Effector memory CD8-positive, alpha-beta T cell (primary cell): ENCODE results near the gene MCTP1.

Experiments used
- ATAC-seq: fragments of 150-1000 bp; cut with Tn5 transposase; replicated peaks from 2 replicates; pipeline ENCODE4 v1.10.0; 2021; ENCODE audit warnings: mild to moderate bottlenecking, moderate library complexity
- DNase-seq, 3 experiments: peaks; one replicate each; pipeline ENCODE4 v3.0.0; 2021
- H3K27ac Mint-ChIP-seq, 2 donors: one replicate each; pipeline ENCODE4 v1.8.0; 2022; ENCODE audit warnings: mild to moderate bottlenecking in 2 of 2, mixed read lengths in 2 of 2, moderate library complexity in 2 of 2
- H3K27me3 Mint-ChIP-seq, 2 donors: one replicate each; pipeline ENCODE4 v1.8.0; 2022; ENCODE audit warnings: mixed read lengths in 2 of 2
- H3K36me3 Mint-ChIP-seq: one replicate; pipeline ENCODE4 v1.8.0; 2022; ENCODE audit warnings: mild to moderate bottlenecking, moderate library complexity, mixed read lengths; ENCODE audit not compliant: insufficient read depth
- H3K4me1 Mint-ChIP-seq, 2 donors: one replicate each; pipeline ENCODE4 v1.8.0; 2022; ENCODE audit warnings: low read depth in 2 of 2, mixed read lengths in 2 of 2
- H3K4me3 Mint-ChIP-seq, 2 donors: one replicate each; pipeline ENCODE4 v1.8.0; 2022; ENCODE audit warnings: mild to moderate bottlenecking in 2 of 2, mixed read lengths in 2 of 2, moderate library complexity in 2 of 2
- H3K9me3 Mint-ChIP-seq, 2 donors: one replicate each; pipeline ENCODE4 v1.8.0; 2022; ENCODE audit warnings: mixed read lengths in 2 of 2

MCTP1 gene

DNA sequence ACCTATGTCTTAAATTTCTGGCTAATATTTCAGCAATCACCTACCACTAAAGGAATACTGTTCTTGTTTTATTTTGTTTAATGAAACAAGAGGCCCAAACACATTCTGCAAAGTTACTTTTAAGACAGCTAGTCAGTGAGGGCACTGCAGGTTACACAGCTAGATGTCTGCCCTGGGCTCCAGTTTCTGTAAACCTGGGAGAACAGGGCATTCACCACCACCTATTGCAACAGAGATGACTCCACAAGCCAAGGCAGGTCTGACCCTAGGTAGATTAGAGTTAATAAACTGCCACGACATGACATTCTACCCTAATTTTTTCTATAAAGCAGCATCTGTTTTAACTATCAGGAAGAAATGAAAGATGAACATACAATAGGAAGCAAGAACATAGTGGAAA lies 575.6 kb downstream of the MCTP1 start:
- H3K27ac Mint-ChIP-seq, result no peak overlapping the region
- no peaks in the 10 kb centered on the region for H3K27me3 Mint-ChIP-seq
- ATAC-seq (no peak), DNase-seq (no peak)
- no peaks in the 10 kb centered on the region for H3K4me1 Mint-ChIP-seq
- peaks cover 3% of the 10 kb centered on the region for H3K36me3 Mint-ChIP-seq
- H3K9me3 Mint-ChIP-seq, result no peaks in the 10 kb centered on the region
- H3K4me3 Mint-ChIP-seq, result no peak overlapping the region

DNA sequence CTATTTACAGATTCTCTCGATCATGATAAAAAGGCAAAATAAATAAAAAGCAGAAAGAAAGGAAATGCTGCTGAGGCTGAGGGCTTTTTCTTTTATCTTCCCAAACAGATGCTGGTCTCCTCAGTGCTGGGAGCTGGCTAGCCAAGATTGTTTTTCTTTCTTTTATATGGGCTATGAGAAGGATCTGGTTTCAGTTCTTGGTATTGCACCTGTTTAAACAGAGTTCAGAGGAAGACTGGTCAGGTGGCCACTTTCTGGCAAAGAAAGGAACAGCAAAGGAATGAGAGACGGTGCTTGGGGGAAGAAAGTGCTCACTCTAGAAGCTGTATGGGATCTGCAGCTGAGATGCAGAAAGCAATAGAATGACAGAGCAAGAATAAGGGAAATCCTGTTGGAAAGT lies 577.5 kb downstream of the MCTP1 start:
- no peak for ATAC-seq
- Mint-ChIP-seq H3K4me3 (no peak overlapping the region), H3K27me3 (no peaks in the 10 kb centered on the region), H3K4me1 (no peaks in the 10 kb centered on the region), H3K9me3 (no peaks in the 10 kb centered on the region), H3K27ac (no peak overlapping the region), H3K36me3 (peaks cover 3% of the 10 kb centered on the region)
- no peak for DNase-seq

DNA sequence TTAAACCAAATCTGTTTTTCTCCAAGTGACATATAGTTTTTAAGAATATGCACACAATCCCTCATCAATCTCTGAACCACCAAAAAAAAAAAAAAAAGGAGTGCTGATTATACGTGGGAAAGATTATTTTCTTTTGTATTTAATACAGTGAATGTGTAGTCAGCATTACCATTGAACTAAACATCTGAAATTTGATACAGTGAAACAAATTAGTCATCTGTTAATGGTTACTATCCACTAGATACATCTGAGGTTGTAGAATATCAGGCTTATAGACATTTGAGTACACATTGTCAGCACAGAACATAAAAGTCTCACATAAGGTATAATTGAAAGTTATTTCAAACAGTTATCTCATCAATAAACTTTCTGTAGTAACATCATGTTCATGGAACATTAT lies 579.5 kb downstream of the MCTP1 start:
- Mint-ChIP-seq H3K9me3 (no peaks in the 10 kb centered on the region), H3K27me3 (no peaks in the 10 kb centered on the region), H3K4me3 (no peak overlapping the region), H3K36me3 (peaks cover 3% of the 10 kb centered on the region), H3K4me1 (peaks cover 3% of the 10 kb centered on the region in 2 donors), H3K27ac (no peak overlapping the region)
- DNase-seq (no peak), ATAC-seq (no peak)

DNA sequence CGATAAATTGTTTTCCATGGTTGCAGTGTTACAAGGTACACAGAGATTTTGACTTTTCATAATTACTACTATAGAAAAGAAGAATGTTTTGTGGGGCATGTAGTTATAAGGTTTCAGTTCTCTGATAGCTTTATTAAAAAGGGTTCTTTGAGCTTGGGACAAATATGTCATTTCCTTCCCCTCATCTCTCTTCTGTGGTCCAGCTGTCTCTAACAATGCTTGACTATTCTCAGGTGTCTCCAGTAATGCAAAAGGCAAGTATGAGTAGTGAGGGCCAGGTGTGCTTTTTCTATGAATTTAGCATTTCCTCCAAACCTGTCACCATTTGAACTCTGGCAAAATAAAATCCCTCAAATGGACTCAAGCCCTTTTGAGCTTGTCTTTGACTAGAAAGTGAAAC lies 582.2 kb downstream of the MCTP1 start:
- ATAC-seq (no peak), DNase-seq (no peak)
- no peaks in the 10 kb centered on the region for H3K27me3 Mint-ChIP-seq
- H3K36me3 Mint-ChIP-seq, result no peaks in the 10 kb centered on the region
- H3K9me3 Mint-ChIP-seq, result no peaks in the 10 kb centered on the region
- H3K4me3 Mint-ChIP-seq, result no peak overlapping the region
- H3K4me1 Mint-ChIP-seq, result peaks cover 4 to 6% of the 10 kb centered on the region in 2 donors
- no peak overlapping the region for H3K27ac Mint-ChIP-seq

DNA sequence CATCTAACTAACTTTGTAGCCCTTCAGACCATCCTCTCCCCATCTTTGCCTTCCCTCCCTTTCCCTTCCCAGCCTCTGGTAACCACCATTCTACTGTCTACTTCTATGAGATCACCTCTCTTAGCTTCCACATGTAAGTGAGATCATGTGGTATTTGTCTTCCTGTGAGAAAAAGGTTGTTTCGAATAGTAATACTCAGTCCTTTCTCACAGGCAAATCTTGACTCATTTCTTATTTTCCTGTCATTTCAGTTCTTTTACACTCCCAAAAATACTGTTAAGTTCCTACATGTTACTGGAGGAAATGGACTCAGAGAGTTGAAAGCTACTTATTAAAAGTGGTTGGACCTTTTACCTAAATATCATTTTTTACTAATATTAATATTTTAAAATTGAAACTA lies 584.3 kb downstream of the MCTP1 start:
- peak overlapping the region; percentile 83 to 89 for H3K27ac Mint-ChIP-seq

DNA sequence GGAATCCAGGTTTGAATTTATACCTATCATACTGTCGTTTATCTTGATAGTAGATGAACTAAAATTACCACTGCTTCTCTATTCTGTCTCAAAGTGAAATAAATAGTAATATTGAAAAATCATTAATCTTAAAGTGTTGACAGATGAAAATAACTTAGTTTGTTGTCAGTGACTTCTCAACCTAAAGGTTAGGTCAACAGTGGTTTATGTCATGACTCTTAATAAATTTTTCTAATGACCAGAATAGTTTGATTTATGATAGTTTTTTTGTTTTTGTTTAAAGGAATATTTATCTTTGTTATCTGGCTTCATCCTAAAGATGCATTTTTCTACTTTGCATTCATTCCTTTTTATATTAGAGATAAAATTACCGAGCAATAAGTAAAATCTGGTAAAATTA lies 585.3 kb downstream of the MCTP1 start:
- H3K27ac Mint-ChIP-seq, result no peak overlapping the region
- no peaks in the 10 kb centered on the region for H3K27me3 Mint-ChIP-seq
- H3K4me3 Mint-ChIP-seq, result no peak overlapping the region
- H3K36me3 Mint-ChIP-seq, result no peaks in the 10 kb centered on the region
- no peaks in the 10 kb centered on the region for H3K9me3 Mint-ChIP-seq
- ATAC-seq, result no peak
- DNase-seq, result no peak
- peaks cover 4 to 6% of the 10 kb centered on the region in 2 donors for H3K4me1 Mint-ChIP-seq

More for the DNA sequence above, 584.3 kb downstream of the MCTP1 start:
- ATAC-seq (peak; percentile 76), DNase-seq (no peak)
- Mint-ChIP-seq H3K4me3 (peak overlapping the region in 1 of 2 donors; percentile 13), H3K4me1 (peaks cover 4 to 6% of the 10 kb centered on the region in 2 donors), H3K9me3 (no peaks in the 10 kb centered on the region), H3K27me3 (no peaks in the 10 kb centered on the region), H3K36me3 (no peaks in the 10 kb centered on the region)

DNA sequence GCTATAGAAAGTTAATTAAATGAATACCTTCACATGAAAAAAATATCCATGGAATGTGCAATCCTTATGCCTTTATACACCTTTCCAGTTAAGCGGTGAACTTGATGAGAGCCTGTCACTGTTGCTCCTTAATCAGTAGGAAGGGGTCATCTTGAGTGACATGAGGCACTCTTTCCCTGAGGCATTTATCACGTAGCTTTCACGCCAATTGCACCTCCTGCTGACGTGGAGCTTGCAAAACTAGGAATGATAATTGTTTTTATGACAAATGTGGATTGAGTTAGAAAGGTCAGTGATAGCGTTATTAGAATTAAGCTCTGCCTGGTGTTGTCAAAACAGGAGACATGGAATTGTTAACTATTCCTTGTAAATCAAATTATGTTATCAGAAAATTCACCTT lies 586.7 kb downstream of the MCTP1 start:
- no peaks in the 10 kb centered on the region for H3K27me3 Mint-ChIP-seq
- H3K4me3 Mint-ChIP-seq, result no peak overlapping the region
- no peak overlapping the region for H3K27ac Mint-ChIP-seq
- DNase-seq (no peak), ATAC-seq (no peak)
- no peaks in the 10 kb centered on the region for H3K9me3 Mint-ChIP-seq
- peaks cover 4 to 8% of the 10 kb centered on the region in 2 donors for H3K4me1 Mint-ChIP-seq
- H3K36me3 Mint-ChIP-seq, result no peaks in the 10 kb centered on the region

DNA sequence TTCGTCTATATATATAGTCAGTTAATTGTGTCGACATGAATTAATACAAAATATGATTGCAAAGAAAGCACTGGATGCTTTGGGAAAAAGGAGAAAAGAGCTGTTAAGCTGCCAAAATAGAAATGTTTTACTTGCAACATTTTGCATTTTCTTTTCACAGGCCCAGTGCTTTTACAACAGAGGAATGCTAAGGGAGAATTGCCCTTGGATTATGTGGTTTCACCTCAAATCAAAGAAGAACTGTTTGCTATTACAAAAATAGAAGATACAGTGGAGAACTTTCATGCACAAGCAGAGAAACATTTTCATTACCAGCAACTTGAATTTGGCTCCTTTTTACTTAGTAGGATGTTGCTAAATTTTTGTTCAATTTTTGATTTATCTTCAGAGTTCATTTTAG lies 590.2 kb downstream of the MCTP1 start:
- DNase-seq (no peak), ATAC-seq (no peak)
- H3K9me3 Mint-ChIP-seq, result no peaks in the 10 kb centered on the region
- H3K27me3 Mint-ChIP-seq, result no peaks in the 10 kb centered on the region
- H3K27ac Mint-ChIP-seq, result no peak overlapping the region
- H3K4me1 Mint-ChIP-seq, result peaks cover 3 to 6% of the 10 kb centered on the region in 2 donors
- no peak overlapping the region for H3K4me3 Mint-ChIP-seq
- H3K36me3 Mint-ChIP-seq, result peaks cover 7% of the 10 kb centered on the region

DNA sequence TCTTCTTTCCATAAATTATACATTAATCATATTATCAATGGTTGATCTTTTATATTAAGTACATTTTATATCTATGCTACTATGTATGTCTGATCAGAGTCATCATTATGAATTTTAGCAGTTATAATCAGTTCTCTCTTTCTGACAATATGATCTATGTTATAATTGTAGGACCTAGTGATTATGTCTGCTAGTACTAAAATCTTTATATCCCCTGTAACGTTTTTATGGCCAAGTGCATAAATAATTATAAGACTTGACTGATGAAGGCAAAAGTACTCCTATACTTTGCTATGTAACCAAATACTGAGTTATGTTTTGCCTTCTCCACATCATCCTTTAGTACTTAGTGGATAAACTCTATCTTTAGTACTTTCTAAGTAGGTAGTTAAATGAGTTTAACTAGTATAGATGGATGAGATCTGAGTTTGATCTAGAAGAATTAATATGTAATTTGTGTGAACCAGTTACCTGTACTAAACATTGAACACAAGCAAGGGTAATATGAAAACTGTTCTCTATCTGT lies 591.0 kb downstream of the MCTP1 start:
- no peak overlapping the region for H3K4me3 Mint-ChIP-seq
- H3K27ac Mint-ChIP-seq, result peak overlapping the region in 1 of 2 donors; percentile 93
- peaks cover 4 to 10% of the 10 kb centered on the region in 2 donors for H3K4me1 Mint-ChIP-seq
- H3K36me3 Mint-ChIP-seq, result peaks cover 11% of the 10 kb centered on the region
- no peak for ATAC-seq
- no peaks in the 10 kb centered on the region for H3K27me3 Mint-ChIP-seq
- no peak for DNase-seq
- no peaks in the 10 kb centered on the region for H3K9me3 Mint-ChIP-seq

DNA sequence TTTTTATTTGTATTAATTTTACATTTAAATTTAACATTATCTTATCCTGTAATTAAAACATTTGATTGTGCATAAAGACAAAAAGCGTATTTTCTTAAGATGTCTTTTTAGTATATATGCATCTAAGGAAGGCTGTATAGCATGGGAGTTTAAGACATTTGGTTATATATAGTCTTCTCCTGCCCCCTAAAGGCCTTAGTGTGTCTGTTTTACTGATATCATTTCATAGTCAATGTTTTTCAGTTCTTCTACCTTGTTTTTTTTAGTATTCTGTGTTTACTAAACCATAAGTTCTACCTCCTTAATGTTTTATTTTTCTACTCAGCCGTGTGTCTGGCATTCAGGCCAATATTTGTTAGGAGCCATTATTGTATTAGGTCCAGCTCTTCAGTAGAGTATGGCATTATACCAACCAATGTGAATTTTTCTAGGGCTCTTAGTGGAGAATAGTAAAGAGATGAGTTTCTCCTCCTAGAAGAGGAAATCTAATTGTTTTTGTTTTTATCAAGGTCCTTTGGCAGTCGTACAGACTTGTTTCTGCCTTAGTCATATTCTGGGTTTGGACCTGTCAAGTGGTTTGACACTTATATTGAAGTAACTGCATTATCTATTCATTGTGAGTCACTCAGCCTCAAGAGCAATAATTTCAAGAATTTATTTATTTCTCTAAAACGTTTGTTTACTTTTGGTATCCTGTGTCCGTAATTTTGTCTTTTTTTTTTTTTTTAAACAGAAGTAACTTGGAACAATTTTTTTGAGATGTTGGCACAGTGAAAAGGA lies 591.7 kb downstream of the MCTP1 start:
- Mint-ChIP-seq H3K36me3 (peaks cover 11% of the 10 kb centered on the region), H3K27me3 (no peaks in the 10 kb centered on the region), H3K4me3 (peak overlapping the region; percentile 17 to 62), H3K9me3 (no peaks in the 10 kb centered on the region), H3K4me1 (peaks cover 6 to 12% of the 10 kb centered on the region in 2 donors), H3K27ac (peak overlapping the region in 1 of 2 donors; percentile 93)
- DNase-seq (peak in 1 of 3 experiments; percentile 1), ATAC-seq (peak; percentile 89)

DNA sequence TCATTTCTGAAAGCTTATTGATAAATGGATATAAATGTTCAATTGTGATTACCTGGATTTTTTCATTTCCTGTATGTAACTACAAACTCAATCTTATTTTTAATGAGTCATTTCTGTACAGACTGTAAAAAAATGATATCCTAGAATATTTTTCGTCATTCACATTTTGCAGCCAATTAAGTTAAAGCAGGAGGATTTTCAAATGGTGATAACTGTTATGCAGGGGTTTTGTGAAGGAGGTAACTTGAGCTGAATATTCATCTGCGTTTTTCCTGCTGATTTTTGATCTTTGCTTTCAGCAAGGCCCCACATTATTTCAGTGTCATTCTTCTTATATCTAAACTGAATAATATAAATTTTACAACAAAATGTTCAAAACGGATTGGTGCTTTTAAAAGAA lies 592.3 kb downstream of the MCTP1 start:
- no peak for DNase-seq
- no peak overlapping the region for H3K4me3 Mint-ChIP-seq
- ATAC-seq, result no peak
- H3K9me3 Mint-ChIP-seq, result no peaks in the 10 kb centered on the region
- no peak overlapping the region for H3K27ac Mint-ChIP-seq
- H3K36me3 Mint-ChIP-seq, result peaks cover 11% of the 10 kb centered on the region
- H3K4me1 Mint-ChIP-seq, result peaks cover 6 to 12% of the 10 kb centered on the region in 2 donors
- no peaks in the 10 kb centered on the region for H3K27me3 Mint-ChIP-seq

DNA sequence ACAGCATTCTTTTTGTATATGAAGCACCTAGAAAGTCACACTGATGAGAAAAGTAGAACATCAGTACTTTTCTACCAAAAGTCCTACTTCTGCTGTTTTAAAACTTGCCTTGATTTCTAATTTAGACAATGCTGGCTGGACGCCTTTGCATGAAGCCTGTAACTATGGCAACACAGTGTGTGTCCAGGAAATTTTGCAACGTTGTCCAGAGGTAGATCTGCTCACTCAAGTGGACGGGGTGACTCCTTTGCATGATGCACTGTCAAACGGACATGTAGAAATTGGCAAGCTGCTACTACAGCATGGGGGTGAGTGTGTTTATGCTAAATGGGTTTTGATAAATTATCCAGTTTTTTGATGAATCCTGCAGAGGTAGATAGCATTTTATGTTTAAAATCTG lies 592.9 kb downstream of the MCTP1 start:
- peaks cover 6 to 12% of the 10 kb centered on the region in 2 donors for H3K4me1 Mint-ChIP-seq
- H3K27me3 Mint-ChIP-seq, result no peaks in the 10 kb centered on the region
- DNase-seq (no peak), ATAC-seq (no peak)
- H3K4me3 Mint-ChIP-seq, result no peak overlapping the region
- no peak overlapping the region for H3K27ac Mint-ChIP-seq
- H3K36me3 Mint-ChIP-seq, result peaks cover 16% of the 10 kb centered on the region
- H3K9me3 Mint-ChIP-seq, result no peaks in the 10 kb centered on the region

DNA sequence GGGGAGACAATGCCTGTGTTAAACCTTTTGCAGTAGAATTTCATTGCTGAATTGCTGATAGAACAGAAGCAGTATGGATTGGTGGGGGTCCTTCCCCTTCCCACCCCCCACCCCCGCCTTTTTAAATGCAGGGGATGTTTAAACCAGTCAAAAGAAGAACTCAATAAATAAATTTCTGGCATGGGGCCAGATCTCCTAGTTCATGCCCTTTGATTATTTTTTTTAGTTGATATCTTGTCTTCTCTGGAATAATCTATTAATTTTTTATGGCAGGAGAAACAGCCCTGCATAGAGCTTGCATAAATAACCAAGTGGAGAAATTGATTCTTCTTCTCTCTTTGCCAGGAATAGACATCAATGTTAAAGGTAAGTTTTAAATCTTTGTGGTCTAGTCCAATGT lies 593.6 kb downstream of the MCTP1 start:
- no peaks in the 10 kb centered on the region for H3K9me3 Mint-ChIP-seq
- peaks cover 18% of the 10 kb centered on the region for H3K36me3 Mint-ChIP-seq
- peaks cover 6 to 12% of the 10 kb centered on the region in 2 donors for H3K4me1 Mint-ChIP-seq
- no peak overlapping the region for H3K4me3 Mint-ChIP-seq
- H3K27ac Mint-ChIP-seq, result no peak overlapping the region
- no peak for ATAC-seq
- H3K27me3 Mint-ChIP-seq, result no peaks in the 10 kb centered on the region
- no peak for DNase-seq

DNA sequence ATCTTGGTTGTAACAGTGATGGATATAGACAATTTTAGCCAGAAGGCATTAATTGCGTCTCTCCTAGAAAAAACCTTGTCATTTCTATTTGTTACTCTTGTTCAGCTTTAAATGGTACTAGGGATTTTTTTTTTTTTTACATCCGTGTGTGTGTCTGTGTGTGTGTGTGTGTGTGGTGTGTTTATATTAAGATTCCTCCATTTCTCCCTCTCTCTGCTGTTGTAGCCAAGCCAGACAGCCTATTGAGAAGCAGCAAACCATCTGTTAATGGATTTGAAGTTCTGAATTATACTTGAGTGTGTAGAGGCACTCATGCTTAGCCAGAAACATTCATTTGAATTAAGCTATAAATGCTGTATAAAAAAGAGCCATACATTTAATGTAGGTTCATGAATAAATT lies 594.1 kb downstream of the MCTP1 start:
- Mint-ChIP-seq H3K27ac (no peak overlapping the region), H3K9me3 (no peaks in the 10 kb centered on the region), H3K36me3 (peaks cover 18% of the 10 kb centered on the region), H3K4me3 (no peak overlapping the region), H3K27me3 (no peaks in the 10 kb centered on the region), H3K4me1 (peaks cover 6 to 12% of the 10 kb centered on the region in 2 donors)
- ATAC-seq (no peak), DNase-seq (no peak)
